ENCODE results near the gene HIBCH.

- TF ChIP-seq CTCF (IDR thresholded peaks at IDR 0.05) (no peak), POLR2A (IDR thresholded peaks at IDR 0.05) (no peak), POLR2AphosphoS5 (IDR thresholded peaks at IDR 0.05) (no peak)
Observed at GRCh38 chr2:190365499-190366204, 46.0 kb upstream of the HIBCH start.
